Spleen (tissue), 11 donors: Measurements from ENCODE around the gene CACNA1C. TPM values are rescaled to one million over a fixed set of nuclear protein-coding genes. Genes with fewer than 3 reads are reported as not detected.
A peak's percentile ranks its signal among the peaks of the same experiment; 100 is the strongest.

ENCODE experiments used
- DNase-seq: peaks from one replicate; pipeline ENCODE4 v3.0.0-alpha.2; 2020
- H3K27ac ChIP-seq, 8 donors: fragments of 200-600 bp; sonication (generic) in 7 of 8; 1 replicate in 4 of 8; 2 replicates in 4 of 8; pipeline versions ENCODE4 v1.5.0 to v1.8.0; 2016 to 2021; ENCODE audit warnings: inconsistent platforms in 4 of 8, mild to moderate bottlenecking in 4 of 8, moderate library complexity in 1 of 8
- H3K27me3 ChIP-seq, 7 donors: fragments of 200-600 bp; sonication (generic) in 6 of 7; replicated peaks in 1 of 7; 1 replicate in 4 of 7; 2 replicates in 3 of 7; pipeline versions ENCODE4 v1.5.0 to v1.8.0; 2016 to 2021; ENCODE audit warnings: inconsistent platforms in 3 of 7, mild to moderate bottlenecking in 1 of 7
- H3K36me3 ChIP-seq, 6 donors: fragments of 200-600 bp; sonication (generic) in 5 of 6; 1 replicate in 4 of 6; 2 replicates in 2 of 6; pipeline versions ENCODE4 v1.5.0 to v1.8.0; 2016 to 2021; ENCODE audit warnings: inconsistent platforms in 2 of 6
- H3K4me1 ChIP-seq, 6 donors: fragments of 200-600 bp; sonication (generic) in 5 of 6; 1 replicate in 3 of 6; 2 replicates in 3 of 6; pipeline versions ENCODE4 v1.5.0 to v1.8.0; 2016 to 2021; ENCODE audit warnings: inconsistent platforms in 3 of 6
- H3K4me3 ChIP-seq, 8 donors: fragments of 200-600 bp; sonication (generic) in 7 of 8; 1 replicate in 4 of 8; 2 replicates in 4 of 8; pipeline versions ENCODE4 v1.5.0 to v1.8.0; 2016 to 2021; ENCODE audit warnings: inconsistent platforms in 4 of 8, mild to moderate bottlenecking in 4 of 8, moderate library complexity in 2 of 8
- H3K9me3 ChIP-seq, 8 donors: fragments of 200-600 bp; sonication (generic) in 7 of 8; 1 replicate in 4 of 8; 2 replicates in 4 of 8; pipeline versions ENCODE4 v1.5.0 to v1.8.0; 2016 to 2021; ENCODE audit warnings: inconsistent platforms in 4 of 8
- CTCF ChIP-seq, 11 experiments: fragments of 200-600 bp in 7 of 11; fragments of 450-650 bp in 4 of 11; sonication (generic) in 4 of 11; IDR thresholded peaks in 8 of 11; conservative IDR thresholded peaks in 3 of 11; 1 replicate in 7 of 11; 2 replicates in 4 of 11; pipeline versions ENCODE4 v1.4.0 to v1.8.0; 2016 to 2021; ENCODE audit warnings: antibody characterized with exemption in 11 of 11, inconsistent platforms in 4 of 11, mild to moderate bottlenecking in 1 of 11
- POLR2A ChIP-seq, 3 donors: fragments of 450-650 bp; IDR thresholded peaks; one replicate each; pipeline ENCODE4 v1.5.1; 2017; ENCODE audit warnings: antibody characterized with exemption in 3 of 3, mild to moderate bottlenecking in 1 of 3
- POLR2AphosphoS5 ChIP-seq, 3 donors: sonication (generic); formaldehyde crosslinking; IDR thresholded peaks; one replicate each; pipeline ENCODE4 v1.5.1; 2017; ENCODE audit warnings: antibody characterized with exemption in 3 of 3
- WGBS, 5 donors: extraction: QIAGEN DNeasy Blood & Tissue Kit in 3 of 5; methylation state at CpG; one replicate each; pipeline versions ENCODE4 v1.1.5 to v1.1.7; 2013 to 2018; 5-methylcytosine and 5-hydroxymethylcytosine counted together
- intact Hi-C: fragments of 100-400 bp; cut with DNase I; formaldehyde crosslinking; loops from one replicate; pipeline ENCODE4 v1.15.0; 2023; ENCODE audit warnings: low total_unique reads
- polyA plus RNA-seq, 3 donors: library from polyadenylated mRNA; stranded (reverse); fragments of 200-250 nt; gene quantifications; one replicate each; pipeline ENCODE4 v1.2.1, GENCODE V29; 2013
- total RNA-seq, 7 donors: library from RNA; depleted of rRNA in 3 of 7; stranded (reverse); fragments of >200 nt in 3 of 7; fragmentation: NEBNext Ultra II Directional in 4 of 7; extraction: Animal tissue kit (Norgen Biotek cat#: 25700) in 4 of 7; gene quantifications; one replicate each; pipeline versions ENCODE4 v1.1.0 to v1.2.1, GENCODE V29; 2016 to 2021
- donor health status: healthy with polysubstance abuse.
- donor health status: DM: no; HTN: no; CAD: no; lungs with moderate emphysema.
- donor health status: DM: no; HTN: no; CAD: no.
- donor health status: Bipolar disorder and iron deficiency.
- donor health status: healthy.
- donor health status: DM: no; HTN: no; CAD: no.
- donor health status: DM: yes; HTN: yes; CAD: no.

Gene CACNA1C
- total and polyA plus RNA-seq, 10 donors = 0.67 to 27.6 (median 18.4) TPM

DNA sequence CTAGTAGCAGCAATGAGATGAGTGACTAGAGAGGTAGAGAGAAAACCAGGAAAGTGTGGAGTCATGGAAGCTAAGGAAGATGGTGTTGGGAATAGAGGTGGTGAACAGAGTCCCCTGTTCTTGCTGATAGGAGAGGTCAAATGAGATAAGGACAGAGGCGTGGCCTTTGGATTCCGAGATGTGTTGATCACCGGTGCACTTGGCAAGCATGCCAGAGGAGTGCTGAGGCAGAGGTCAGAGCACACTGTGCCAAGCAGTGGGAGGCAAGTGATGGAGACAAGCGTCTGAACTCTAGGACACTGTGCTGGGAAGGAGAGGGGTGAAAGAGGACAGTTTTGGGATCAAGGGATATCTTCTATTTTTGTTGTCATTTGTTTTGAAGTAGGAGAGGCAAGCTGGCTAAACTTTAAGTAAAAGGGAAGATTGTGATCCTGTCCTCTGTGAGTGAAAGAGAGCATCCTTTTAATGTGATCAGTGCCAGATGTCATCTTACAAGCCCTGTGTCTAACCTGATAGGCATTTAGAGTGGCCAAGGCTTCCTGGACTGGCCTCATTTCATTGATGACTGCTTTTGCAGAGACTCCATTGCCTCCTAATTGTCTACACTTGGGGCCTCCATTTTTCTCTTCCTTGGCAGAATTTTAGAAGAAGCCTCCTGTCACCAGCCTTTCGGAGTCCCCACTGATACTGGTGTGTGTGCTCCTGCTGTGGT is 336.4 kb downstream of the CACNA1C start:
- WGBS, 5 donors = 75 to 91% (median 76%) methylated on average over 5 of the region's 5 CpGs
- peaks cover 0 to 14% (median 0%) of the 10 kb centered on the region in 6 donors for H3K4me1 ChIP-seq
- H3K4me3 ChIP-seq = no peak overlapping the region
- TF ChIP-seq CTCF (IDR thresholded peaks at IDR 0.05 in 8 of 11, conservative IDR thresholded peaks at IDR 0.05 in 3 of 11) (no peak), POLR2AphosphoS5 (IDR thresholded peaks at IDR 0.05) (no peak), POLR2A (IDR thresholded peaks at IDR 0.05) (no peak)
- H3K36me3 ChIP-seq = no peaks in the 10 kb centered on the region
- intact Hi-C loops = no loop called here
- no peak for DNase-seq
- H3K27ac ChIP-seq = peak overlapping the region in 1 of 8 donors; percentile 24
- H3K27me3 ChIP-seq = no peaks in the 10 kb centered on the region
- H3K9me3 ChIP-seq = no peaks in the 10 kb centered on the region

DNA sequence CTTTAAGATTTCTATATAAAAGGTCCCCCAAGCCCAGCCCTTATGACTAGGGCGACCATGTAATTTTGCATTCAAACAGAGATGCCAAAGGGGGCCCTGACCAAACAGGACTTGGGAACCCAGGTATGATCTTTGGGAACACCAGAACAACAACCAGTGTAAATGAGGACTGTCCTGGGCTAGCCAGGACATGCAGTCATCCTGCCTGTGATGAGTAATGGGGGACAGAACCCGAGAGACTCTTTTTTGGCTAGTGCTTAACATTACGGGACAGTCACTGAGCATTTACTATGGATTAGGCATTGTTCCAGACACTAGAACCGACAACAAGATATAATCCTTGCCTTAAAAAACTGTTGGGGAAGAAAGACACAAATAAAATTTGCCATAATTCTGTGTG is 337.3 kb downstream of the CACNA1C start:
- peaks cover 0 to 14% (median under 1%) of the 10 kb centered on the region in 6 donors for H3K4me1 ChIP-seq
- TF ChIP-seq CTCF (IDR thresholded peaks at IDR 0.05 in 8 of 11, conservative IDR thresholded peaks at IDR 0.05 in 3 of 11) (no peak), POLR2A (IDR thresholded peaks at IDR 0.05) (no peak), POLR2AphosphoS5 (IDR thresholded peaks at IDR 0.05) (no peak)
- H3K9me3 ChIP-seq = no peaks in the 10 kb centered on the region
- intact Hi-C loops = no loop called here
- H3K27ac ChIP-seq = no peak overlapping the region
- H3K27me3 ChIP-seq = no peaks in the 10 kb centered on the region
- DNase-seq = no peak
- H3K4me3 ChIP-seq = no peak overlapping the region
- no peaks in the 10 kb centered on the region for H3K36me3 ChIP-seq
- 64 to 89% (median 78%) methylated on average over 4 of the region's 4 CpGs for WGBS, 5 donors

- 84 to 95% (median 92%) methylated on average over 10 of the region's 10 CpGs for WGBS, 5 donors
- Histone ChIP-seq H3K27me3 (no peaks in the 10 kb centered on the region), H3K27ac (no peak overlapping the region), H3K4me1 (peaks cover 0 to 22% (median 6%) of the 10 kb centered on the region in 6 donors), H3K36me3 (no peaks in the 10 kb centered on the region), H3K4me3 (no peak overlapping the region), H3K9me3 (no peaks in the 10 kb centered on the region)
- TF ChIP-seq CTCF (IDR thresholded peaks at IDR 0.05 in 8 of 11, conservative IDR thresholded peaks at IDR 0.05 in 3 of 11) = no peak
- TF ChIP-seq POLR2A (IDR thresholded peaks at IDR 0.05) = no peak
- no peak for DNase-seq
- intact Hi-C loops = no loop called here
These were observed 338.1 kb downstream of the CACNA1C start for GRCh38 chr12:2390850-2391390.

- Histone ChIP-seq H3K4me3 (no peak overlapping the region), H3K9me3 (no peaks in the 10 kb centered on the region), H3K36me3 (no peaks in the 10 kb centered on the region), H3K27me3 (no peaks in the 10 kb centered on the region), H3K27ac (no peak overlapping the region), H3K4me1 (peaks cover 0 to 26% (median 8%) of the 10 kb centered on the region in 6 donors)
- intact Hi-C loops = no loop called here
- DNase-seq = no peak
- 89 to 93% (median 91%) methylated on average over 9 of the region's 9 CpGs for WGBS, 5 donors
- TF ChIP-seq POLR2AphosphoS5 (IDR thresholded peaks at IDR 0.05) (no peak), POLR2A (IDR thresholded peaks at IDR 0.05) (no peak), CTCF (IDR thresholded peaks at IDR 0.05 in 8 of 11, conservative IDR thresholded peaks at IDR 0.05 in 3 of 11) (no peak)
These were observed 339.0 kb downstream of the CACNA1C start for GRCh38 chr12:2391740-2392331.
